ENCODE measurements around the gene HES5. TPM values are rescaled to one million over a fixed set of nuclear protein-coding genes. Genes with fewer than 3 reads are reported as not detected.

Gene HES5
- total RNA-seq, 1 donor from 2014 or later = 1.3 TPM

DNA sequence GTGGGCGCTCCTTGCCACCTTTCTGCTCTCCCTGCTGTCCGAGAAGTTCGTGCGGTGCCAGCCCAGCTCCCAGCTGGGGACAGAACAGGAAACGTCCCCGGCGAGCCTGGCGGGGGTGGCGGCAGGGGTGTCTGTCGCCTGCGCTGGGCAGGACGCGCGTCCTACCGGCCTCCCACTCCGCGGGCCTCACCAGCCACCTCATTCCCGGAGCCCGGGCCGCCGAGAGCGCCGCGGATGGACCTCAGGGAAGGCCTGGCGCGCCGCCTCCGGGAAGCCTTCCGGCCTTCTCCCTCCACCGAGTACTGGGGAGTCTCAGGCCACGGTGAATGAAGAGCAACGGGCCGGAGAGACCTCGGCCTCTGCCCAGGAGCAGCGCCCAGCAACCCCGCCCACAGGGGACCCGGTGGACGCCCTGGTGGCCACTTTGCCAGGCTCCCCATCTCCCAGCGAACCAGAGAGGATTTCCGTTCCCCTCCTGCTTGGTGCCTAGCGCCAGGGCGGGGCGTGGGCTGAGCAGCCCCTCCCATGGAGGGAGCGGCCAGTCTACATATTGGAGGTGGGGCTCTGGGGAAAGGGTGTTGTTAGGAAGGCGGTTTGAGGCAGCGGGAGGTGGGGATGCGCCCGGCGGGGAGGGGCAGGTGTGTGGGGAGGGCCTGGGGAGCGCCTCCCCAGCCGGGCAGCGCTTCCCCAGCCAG is 16.6 kb upstream of the HES5 start:
- ATAC-seq = peak; percentile 76

DNA sequence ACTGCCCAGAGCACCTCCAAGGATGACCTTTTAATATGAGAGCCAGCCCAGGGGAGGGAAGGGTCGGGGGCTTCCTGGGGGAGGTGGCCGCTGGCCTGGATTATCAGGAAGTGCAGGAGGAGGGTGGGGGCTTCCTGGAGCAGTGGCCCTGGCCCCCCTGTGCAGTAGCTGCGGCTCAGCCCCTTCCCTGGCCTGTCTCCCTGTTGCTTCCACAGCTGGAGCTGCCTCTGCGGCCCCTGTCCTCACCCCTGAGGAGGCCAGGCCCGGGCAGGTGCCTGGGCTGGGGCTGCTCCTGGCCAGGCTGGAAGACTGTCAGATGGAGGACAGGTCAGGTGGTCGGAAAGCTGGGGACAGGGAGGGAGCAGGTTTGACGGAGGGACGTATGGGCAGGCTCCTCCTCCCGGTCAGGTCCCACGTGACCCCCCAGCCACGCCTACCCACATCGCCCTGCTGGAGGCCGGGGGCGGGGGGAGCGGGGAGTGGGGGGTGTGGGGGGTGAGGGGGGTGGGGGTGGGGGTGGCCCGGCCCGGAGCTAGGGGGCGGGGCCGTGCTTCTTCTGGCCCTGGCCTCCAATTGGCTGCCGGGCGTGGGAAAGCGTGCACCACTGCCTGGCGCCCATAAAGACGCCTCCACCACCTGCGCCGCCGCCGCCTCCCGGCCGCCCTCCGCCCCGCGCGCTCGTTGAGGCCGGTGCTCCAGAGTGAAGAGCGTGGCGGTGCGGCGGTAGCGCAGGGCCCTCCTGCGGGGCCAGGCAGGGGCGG is 15.9 kb upstream of the HES5 start:
- ATAC-seq = peak; percentile 45

DNA sequence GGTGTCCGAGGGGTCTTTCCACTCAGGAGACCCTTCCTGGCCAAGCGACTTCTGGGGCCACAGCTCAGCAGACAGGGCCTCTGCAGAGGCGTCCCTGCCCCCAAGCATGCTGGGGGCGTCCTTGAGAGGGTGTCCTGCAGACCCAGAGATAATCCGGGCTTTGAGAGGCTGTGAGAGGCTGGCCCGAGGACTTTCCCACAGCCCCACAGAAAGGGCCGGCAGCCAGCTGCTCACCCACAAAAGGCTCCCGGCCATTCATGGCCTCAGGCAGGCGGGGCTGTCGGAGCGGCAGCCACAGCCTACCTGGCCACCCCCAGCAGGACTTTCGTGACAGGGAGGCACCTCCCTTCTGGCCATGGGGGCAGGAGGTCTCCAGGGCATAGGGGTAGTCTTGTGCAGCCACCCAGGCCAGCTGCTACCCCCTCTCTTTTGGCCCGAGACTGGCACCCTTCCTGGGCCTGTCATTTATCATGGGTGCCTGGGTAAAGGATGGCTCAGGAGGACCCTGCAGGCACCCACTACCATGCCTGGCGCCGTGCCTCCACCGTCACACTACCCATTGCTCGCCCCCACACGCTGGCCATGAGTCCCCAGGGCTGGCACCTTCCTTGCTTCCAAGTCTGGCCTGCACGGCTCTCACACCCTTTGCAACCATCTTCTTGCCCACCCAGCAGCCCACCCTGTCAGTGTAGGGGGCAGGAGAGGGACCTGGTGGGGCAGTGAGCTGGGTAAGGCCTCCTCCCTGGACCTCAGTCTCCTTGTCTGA is 15.0 kb upstream of the HES5 start:
- no peak for ATAC-seq

DNA sequence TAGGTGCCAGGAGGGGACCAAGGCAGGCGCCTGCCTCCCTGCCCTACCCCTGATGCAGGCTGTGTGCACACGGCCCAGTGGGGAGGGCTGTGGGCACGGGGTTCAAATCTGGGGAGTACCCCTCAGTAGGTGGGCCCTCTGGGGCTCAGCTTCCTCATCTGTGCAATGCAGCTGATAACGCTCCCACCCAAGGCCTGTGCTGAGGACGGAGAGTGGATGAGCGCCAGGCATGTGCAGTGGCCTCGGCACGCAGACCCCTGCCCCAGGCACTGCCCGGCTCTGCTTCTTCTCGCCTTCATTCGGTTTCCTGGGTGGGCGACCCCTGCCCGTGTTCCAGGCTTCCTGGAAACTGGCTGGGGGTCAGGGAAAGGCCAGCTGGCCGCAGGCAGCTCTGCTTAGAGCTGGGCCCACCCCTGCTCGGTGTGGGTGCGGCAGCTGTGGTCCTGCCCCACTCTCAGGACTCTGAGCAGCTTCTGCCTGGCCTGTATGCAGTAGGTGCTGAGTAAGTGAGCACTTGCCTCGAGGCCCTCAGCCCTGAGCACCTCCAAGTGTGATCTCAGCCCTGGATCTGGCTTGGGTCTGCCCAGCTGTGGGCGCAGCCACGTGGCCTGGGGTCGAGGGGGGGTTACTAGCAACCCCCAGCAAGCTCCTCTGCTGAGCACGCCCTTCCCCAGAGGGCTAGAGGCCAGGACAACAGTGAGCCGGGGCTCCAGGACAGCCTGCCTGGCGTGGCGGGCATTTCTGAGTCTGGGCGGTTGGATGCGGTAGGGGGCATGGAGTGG is 14.2 kb upstream of the HES5 start:
- no peak for ATAC-seq

DNA sequence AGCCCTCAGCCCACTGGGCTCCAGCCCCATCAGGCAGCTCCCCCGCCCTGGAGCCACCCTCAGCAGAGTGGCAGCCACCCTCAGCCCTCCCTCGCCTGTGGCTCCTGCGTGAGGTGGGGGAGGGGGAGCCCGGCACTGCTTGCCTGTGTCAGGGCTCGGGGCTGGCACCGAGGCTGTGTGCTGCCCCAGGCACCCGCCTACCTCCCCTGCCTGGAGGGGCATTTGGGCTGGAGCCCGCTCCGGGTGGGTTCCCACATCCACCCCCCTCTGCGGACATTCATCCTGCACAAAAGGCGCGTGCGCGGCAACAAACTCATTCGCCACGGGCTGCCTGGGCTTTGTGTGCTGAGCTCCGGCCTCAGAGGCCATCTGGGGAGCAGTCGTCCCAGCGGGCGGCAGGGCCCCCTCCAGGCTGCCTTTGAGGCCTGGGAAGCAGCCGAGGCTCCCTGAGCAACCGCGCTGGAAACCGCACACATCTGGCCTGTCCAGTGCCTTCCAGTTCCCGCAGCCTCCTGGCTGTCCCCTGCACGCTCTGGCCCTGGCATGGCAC is 13.6 kb upstream of the HES5 start:
- no peak for ATAC-seq

DNA sequence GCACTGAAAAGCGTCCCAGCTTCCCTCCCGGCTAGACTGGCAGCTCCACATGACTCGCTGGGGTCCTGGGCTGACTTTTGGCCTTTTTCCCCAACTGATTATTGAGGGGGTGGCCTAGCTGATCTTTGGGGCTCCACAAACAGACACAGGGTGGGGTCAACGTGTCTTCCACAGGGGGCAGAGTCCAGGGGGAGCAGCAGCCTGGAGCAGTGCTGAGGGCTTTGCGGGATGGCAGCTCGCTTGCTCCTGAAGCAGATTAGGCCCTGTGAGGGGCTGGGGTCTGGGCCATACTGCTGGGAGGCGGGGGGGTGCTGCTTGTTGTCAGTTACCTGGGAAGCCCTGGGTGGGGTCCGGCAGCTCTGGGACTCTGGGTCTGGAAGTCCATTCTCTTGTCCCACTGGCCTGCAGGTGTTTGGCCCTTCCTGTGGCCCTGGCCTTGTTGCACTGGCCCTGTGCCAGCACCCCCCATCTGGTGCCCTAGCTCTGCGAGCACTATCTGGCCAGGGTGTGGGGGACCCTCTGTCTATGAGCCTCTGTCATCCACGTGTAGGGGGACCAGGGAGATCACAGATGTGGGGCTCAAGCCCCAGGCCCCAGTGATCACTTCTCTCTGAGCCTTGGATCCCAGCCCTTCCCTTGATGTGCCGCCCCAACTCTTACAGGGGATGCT is 12.3 kb upstream of the HES5 start:
- ATAC-seq = no peak

DNA sequence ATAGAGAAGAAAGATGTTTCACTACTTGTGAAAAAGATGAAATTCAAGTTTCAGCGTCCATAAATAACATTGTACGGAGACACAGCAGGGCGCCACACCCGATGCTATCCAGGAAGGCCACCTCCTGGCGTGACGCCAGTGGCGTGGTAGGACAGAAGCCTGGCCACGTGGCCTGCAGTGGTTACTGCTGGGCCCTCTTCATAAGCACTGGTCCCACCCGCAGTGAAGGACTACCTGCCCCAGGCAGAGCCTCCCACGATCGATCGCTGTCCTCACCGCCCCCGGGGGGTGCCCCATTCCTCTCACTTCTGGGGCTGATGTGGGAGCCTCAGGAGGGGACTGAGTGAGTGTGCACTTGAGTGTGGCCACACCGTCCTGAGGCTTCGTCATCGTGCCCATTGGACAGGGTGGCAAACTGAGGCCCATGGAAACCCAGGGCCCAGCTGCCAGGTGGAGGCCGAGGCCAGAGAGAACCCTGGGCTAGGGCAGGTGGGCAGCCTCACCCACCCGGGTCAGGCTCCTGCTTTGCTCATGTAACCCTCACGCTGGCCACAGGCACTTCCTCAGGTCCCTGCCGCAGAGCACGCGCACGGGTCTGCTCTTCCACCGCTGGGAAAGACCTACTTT is 11.7 kb upstream of the HES5 start:
- ATAC-seq = no peak

DNA sequence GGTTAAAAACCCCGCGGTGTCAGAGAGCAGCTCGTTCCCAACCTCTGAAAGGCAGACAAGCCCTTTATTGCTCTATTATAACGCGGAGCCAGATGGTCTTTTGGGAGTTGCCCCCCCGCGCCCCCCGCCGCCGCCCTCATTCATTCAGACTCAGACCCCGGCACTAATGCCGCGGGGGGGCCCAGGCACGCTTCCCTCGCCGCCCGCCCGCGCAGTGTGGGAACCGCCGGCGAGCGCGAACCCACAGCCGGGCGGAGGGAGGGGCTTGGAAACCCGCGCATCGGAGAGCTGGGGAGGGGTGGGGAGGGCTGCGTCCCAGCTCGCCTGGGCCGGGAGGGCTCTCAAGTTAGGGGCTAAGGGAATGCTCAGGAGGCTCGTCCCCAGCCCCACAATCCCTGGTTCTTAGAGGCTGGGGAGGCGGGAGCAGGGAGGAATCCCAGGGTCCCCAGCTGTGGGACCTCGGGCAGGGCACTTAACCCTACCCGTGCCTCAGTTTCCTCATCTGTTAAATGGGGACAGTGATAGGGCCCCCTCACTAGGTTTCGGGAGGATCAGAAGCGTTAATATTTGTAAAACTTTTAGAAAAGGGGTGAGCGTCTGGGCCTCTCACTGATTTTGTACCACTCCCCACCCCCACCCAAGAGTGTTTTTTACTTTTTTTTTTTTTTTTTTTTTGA is 10.9 kb upstream of the HES5 start:
- no peak for ATAC-seq

DNA sequence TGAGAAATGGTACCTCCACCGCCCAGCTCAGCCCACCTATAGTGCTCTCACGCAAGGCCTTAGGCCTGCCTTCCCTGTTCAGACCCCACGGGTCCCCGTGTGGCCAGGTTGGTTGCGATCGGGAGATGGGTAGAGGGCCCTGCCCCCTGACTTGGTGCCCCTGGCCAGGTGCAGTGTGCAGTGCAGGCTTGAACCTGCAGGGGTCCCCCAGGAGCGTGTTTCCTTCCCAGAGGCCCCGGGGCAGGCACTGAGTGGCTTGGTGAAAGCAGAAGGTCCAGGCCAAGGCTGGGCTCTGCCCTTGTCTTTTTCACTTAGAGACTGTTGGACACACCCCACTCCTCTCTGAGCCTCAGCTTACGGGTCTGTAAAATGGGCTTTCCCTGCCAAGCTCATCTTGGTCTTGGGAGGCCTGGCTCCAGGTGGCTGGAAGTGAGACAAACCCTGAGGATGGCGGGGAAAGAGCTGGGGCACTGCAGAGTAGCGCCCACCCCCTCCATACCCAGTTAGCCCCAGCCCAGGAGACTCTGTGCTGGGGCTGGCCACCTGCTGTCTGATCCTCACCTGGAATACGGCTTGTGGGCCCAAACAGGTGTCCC is 9.3 kb upstream of the HES5 start:
- ATAC-seq = no peak

DNA sequence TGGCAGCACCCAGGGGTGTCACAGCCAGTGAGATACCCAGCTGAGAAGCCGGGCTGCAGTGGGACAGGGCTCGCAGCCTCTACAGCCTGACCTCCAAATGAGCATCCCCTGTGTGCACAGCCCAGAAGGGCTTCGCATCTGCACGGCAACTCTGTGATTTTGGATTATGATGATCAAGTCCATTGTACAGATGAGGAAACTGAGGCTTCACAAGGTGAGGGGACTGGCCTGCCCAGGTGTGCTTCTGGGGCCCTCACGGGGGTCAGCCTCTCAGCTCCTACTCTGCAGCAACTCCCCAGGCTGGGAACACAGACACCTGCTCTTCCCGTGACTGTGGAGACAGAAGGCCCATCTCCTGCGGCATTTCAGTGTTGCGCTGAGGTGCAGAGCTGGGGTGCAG is 8.8 kb upstream of the HES5 start:
- no peak for ATAC-seq

DNA sequence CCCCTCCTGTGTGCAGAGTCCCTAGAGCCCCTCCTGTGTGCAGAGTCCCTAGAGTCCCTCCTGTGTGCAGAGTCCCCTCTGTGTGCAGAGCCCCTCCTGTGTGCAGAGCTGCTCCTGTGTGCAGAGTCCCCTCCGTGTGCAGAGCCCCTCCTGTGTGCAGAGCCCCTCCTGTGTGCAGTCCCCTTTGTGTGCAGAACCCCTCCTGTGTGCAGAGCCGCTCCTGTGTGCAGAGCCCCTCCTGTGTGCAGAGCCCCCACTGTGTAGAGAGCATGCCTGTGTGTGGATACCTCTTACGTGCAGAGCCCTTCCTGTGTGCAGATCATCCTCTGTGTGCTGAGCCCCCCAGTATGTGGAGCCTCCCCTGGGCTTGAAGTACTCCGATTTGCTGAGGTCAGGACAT is 8.3 kb upstream of the HES5 start:
- no peak for ATAC-seq

DNA sequence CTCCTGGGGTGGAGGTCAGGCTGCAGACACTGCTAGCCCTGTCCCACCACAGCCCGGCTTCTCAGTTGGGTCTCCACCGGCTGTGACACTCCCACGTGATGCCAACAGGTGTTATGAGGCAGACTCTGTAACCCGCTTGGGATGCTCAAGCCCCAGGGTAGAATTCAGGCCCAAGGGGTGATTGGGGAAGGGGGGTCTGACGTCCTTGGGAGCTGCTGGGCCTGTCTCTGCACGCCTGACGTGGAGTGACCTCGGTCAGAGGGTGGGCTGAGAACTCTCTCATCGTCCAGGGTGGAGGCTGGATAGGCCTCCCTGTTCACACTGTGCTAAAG is 7.7 kb upstream of the HES5 start:
- ATAC-seq = no peak

DNA sequence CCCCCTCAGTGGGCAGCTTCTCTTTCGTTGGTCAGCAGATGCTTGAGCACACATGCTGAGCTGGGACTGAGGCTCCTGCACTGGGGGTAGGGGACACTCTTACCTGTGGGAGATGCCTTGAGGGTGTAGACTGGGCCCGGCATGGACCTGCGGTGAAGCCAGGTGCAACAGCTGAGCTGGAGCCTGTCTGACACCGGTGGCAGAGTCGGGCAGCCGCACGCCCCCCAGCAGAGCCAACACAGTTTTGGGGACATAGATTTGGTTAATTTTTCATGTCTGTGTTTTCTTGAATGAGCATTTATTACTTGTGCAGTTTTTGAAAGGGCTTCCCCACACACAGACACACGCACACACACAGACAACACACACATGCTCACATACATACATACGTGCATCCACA is 5.9 kb upstream of the HES5 start:
- ATAC-seq = no peak

DNA sequence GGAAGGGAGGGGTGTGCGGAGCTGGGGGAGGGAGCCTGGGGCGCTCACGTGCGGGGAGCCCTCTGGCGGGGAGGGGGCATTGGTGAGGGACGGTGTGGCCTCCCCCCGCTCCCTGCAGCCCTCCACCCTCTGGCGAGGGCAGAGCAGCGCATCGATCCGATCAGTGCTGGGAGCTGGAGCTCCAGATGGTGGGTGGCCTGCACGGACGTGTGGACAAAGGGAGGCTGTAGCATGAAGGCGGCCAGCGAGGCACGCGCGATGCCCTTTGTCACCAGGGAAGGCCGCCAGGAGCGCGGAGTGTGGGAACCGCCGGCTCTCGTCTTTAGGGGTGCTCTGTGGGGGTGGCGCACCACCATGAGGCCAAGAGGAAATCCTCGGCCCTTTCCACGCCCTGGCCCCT is 5.4 kb upstream of the HES5 start:
- ATAC-seq = no peak

DNA sequence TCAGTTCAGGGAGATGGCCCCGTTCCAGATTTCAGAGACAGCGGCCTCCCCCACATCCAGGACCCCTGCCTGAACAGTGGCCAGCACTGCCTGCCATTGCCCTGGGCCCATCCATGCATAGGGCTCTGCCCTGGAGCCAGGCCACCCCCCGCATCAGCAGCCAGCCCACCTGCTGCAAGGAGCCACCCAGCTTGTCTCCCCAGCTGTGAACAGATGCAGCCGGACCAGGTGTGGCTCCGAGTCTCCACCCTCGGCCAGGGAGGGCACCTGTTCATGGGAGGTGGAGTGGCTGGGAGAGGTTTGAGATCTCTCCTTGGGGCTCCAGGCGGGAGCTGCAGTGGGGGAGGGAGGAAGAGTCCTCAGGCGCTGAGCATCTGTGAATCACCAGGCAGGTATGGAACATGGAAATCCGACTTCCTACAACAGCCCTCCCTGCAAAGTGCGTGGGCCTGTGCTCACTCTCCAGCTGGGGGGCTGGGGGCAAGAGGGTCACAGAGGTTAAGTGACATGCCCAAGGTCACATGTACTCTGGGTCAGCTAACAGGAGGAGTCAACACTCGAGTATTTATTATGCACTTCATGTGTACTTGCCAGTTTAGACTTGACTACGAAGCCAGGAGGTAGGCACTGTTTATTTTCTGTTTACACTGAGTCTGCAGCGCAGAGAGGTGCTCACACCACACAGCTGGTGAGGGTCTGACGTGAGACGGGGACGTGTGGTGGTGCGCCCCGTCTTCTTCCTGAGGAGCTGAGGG is 4.8 kb upstream of the HES5 start:
- ATAC-seq = peak; percentile 74

DNA sequence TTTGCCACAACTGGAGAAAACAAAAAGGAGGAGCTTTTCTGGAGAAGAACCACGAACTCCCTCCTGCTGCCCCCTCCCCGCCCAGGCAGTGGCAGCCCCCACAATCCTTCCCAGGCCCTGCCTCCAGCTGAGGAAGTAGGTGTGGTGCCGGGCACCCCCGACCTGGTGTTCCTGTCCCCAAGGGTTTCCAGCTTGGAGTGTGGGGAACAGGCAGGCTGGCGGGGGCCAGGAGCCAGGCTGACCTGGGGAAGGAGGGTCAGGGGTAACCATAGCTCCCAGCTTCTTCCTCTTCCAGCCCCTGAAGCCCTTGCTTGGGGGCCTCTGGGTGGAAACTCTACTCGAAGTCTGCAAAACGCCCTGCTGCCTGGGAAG is 4.2 kb upstream of the HES5 start:
- no peak for ATAC-seq

DNA sequence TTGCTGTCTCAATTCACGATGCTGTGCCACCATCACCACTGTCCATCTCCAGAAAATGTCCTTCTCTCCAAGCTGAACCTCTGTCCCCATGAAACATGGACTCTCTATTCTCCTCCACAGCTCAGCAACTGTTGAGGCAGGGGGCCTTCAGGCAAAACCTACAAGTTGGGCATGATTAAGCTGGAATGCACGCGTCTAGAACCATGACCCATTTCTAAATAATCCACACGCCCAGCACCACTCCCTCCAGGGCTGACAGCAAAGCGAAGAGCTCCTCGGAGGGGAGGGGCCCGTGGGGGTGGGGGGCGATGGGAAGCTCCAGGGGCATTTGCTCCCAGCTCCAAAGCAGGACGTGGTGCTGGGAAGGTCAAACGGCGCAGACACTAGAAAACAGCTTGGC is 3.3 kb upstream of the HES5 start:
- ATAC-seq = peak; percentile 43

DNA sequence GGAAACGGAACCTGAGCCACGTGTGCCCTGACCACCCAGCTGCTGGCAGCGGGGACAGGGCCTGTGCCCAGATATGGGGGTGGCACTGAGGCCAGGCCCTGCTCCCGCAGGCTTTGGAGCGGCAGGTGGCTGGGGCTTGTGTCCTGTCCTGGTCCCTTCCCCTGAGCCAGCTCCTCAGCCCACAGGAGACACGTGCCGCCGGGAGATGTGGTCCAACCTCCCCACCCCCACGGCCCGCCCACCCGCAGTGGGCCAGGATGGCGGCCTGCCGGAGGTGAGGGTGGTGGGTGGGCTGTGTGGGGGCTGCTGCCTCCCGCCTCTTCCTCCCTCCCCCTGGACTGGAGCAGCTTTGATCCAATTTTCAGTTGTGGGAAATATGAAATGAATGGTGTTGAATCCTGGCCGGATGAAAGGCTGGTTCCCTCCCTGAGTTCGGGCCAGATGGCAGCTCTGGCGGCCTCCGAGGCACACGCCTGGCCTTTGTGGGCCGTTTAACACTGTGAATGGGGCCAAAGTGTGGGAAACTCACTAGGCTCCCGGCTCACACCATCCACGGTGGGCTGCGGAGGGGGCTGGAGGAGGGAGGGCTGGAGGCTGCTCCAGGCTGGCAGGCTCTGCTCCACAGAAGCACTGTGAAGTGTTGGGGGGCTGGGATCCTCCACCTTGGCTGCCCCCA is 2.6 kb upstream of the HES5 start:
- no peak for ATAC-seq
